LNCaP clone FGC (cell line): ENCODE results near the gene UBE2A.
A peak's percentile ranks its signal among the peaks of the same experiment; 100 is the strongest.

ENCODE experiments used
- DNase-seq: peaks from one replicate; pipeline ENCODE4 v3.0.0-alpha.2; 2011; ENCODE audit warnings: low read depth
- H3K4me3 ChIP-seq: 2 replicates; pipeline ENCODE4 v1.5.1; 2011; ENCODE audit warnings: mild to moderate bottlenecking, low read depth, low read length, control low read depth
- CTCF ChIP-seq: IDR thresholded peaks from 2 replicates; pipeline ENCODE4 v1.5.1; 2012; ENCODE audit warnings: mild to moderate bottlenecking; ENCODE audit not compliant: control insufficient read depth, insufficient read depth; ENCODE audit errors: extremely low read depth

Gene UBE2A

GRCh38 chrX:119552508-119552907, 21.9 kb upstream of the UBE2A start:
- TF ChIP-seq CTCF = no peak
- DNase-seq = no peak
- no peak overlapping the region for H3K4me3 ChIP-seq

- peak within 1 kb of the TSS; percentile 84 for H3K4me3 ChIP-seq
- no peak for TF ChIP-seq CTCF
- DNase-seq = peak; percentile 88
Observed at GRCh38 chrX:119565107-119565663, 9.2 kb upstream of the UBE2A start, which contains the start of gene STEEP1. Gene STEEP1, minus strand, starts transcription at chrX:119565409. Its CDS starts 54 bp downstream, at chrX:119565355.

- no peak for DNase-seq
- H3K4me3 ChIP-seq = no peak overlapping the region
- TF ChIP-seq CTCF = no peak
Observed at GRCh38 chrX:119570351-119570835, 4.0 kb upstream of the UBE2A start.

- peak overlapping the region; percentile 64 for H3K4me3 ChIP-seq
- no peak for DNase-seq
- no peak for TF ChIP-seq CTCF
Observed at GRCh38 chrX:119573222-119573621, 1.1 kb upstream of the UBE2A start.

GRCh38 chrX:119573840-119574393, 446 bp upstream of the UBE2A start:
- peak overlapping the region; percentile 64 for H3K4me3 ChIP-seq
- DNase-seq = peak; percentile 3
- no peak for TF ChIP-seq CTCF

GRCh38 chrX:119579414-119579813, 5.1 kb downstream of the UBE2A start:
- DNase-seq = no peak
- no peak overlapping the region for H3K4me3 ChIP-seq
- TF ChIP-seq CTCF = no peak

- TF ChIP-seq CTCF = no peak
- no peak for DNase-seq
Observed at GRCh38 chrX:119583431-119584059, 9.2 kb downstream of the UBE2A start.

More at GRCh38 chrX:119583431-119584059, 9.2 kb downstream of the UBE2A start:
- no peak overlapping the region for H3K4me3 ChIP-seq
